ENCODE results near the gene LRPPRC. TPM values are rescaled to one million over a fixed set of nuclear protein-coding genes. Genes with fewer than 3 reads are reported as not detected.

The LRPPRC gene
- total and polyA plus RNA-seq, 10 of the 15 experiments (the other 5 are each of a cell fraction or from before 2014, with no cell fraction given) = 34.1 to 152 (median 97.0) TPM

GRCh38 chr2:43941966-43942365 is 53.8 kb downstream of the LRPPRC start:
- no peaks in the 10 kb centered on the region for H3K9me3 ChIP-seq (replicated peaks; ENCODE audit: control insufficient read depth, insufficient read depth, low read length)
- H3K27ac ChIP-seq (ENCODE audit: control insufficient read depth, insufficient read depth) = no peak overlapping the region
- H3K79me2 ChIP-seq (ENCODE audit: control insufficient read depth, insufficient read depth, low read length) = no peaks in the 10 kb centered on the region
- no peak overlapping the region for H2AFZ ChIP-seq (ENCODE audit: control insufficient read depth, low read depth, low read length)
- H3K4me3 ChIP-seq = no peak overlapping the region
- FAIRE-seq (no peak), DNase-seq (ENCODE audit: low read depth, low spot score) (no peak), ATAC-seq (no peak)
- intact Hi-C loops (cut with micrococcal nuclease; ENCODE audit: unreplicated experiment) (loop anchor here (5.0 kb wide), 1 partner anchor 35 kb away; no protein-coding TSS in a partner anchor), in situ Hi-C loops (cut with MboI) (no loop called here)
- BruUV-seq (replicated peaks) = no TSS peak
- ChIA-PET SMC1A (ENCODE audit: uncharacterized antibody, unreplicated experiment) (interaction anchor here (1.0 to 1.5 kb wide), 4 partner anchors 12 to 32 kb away, joined by 3 to 6 read pairs (median 4); no protein-coding TSS in a partner anchor), CTCF (interaction anchor here (0.7 to 2.0 kb wide), 4 partner anchors 9 to 417 kb away, joined by 3 to 7 read pairs (median 4); no protein-coding TSS in a partner anchor), RAD21 (ENCODE audit: unreplicated experiment) (no interaction called here), POLR2A (no interaction called here)
- TF ChIP-seq SPI1 (IDR thresholded peaks at IDR 0.05; ENCODE audit: borderline replicate concordance, insufficient read depth, low read depth, low read length) (no peak), NR2C1 (IDR thresholded peaks at IDR 0.05) (no peak)
- WGBS (ENCODE audit: insufficient coverage, insufficient replicate concordance, low lambda C conversion rate, missing lambda C conversion rate) = 83% methylated on average over 4 of the region's 4 CpGs
- H3K36me3 ChIP-seq (ENCODE audit: control insufficient read depth in 2 of 2, insufficient read depth in 2 of 2, low read length in 1 of 2) = peaks cover 0 to 18% of the 10 kb centered on the region in 2 experiments; a peak in 3 of 4 replicates
- no peaks in the 10 kb centered on the region for H4K20me1 ChIP-seq (ENCODE audit: control insufficient read depth, insufficient read depth)
- no peaks in the 10 kb centered on the region for H3K4me1 ChIP-seq (ENCODE audit: control insufficient read depth, insufficient read depth, low read length)
- no peak overlapping the region for H3K4me2 ChIP-seq (ENCODE audit: control insufficient read depth, insufficient read depth)
- no peak overlapping the region for H3K9ac ChIP-seq (ENCODE audit: control insufficient read depth, insufficient read depth, low read length)
- no peaks in the 10 kb centered on the region for H3K27me3 ChIP-seq (replicated peaks in 1 of 2; ENCODE audit: control insufficient read depth in 2 of 2, insufficient read depth in 2 of 2, low read length in 1 of 2)

- H3K4me3 ChIP-seq = no peak overlapping the region
- DNase-seq (ENCODE audit: low read depth, low spot score) = no peak
- SMC1A ChIA-PET (ENCODE audit: uncharacterized antibody, unreplicated experiment) = interaction anchor here (1.0 to 1.5 kb wide), 4 partner anchors 9 to 32 kb away, joined by 3 to 6 read pairs (median 4); no protein-coding TSS in a partner anchor
- H3K36me3 ChIP-seq (ENCODE audit: control insufficient read depth in 2 of 2, insufficient read depth in 2 of 2, low read length in 1 of 2) = peaks cover 0 to 17% of the 10 kb centered on the region in 2 experiments; a peak in 3 of 4 replicates
- no peaks in the 10 kb centered on the region for H3K4me1 ChIP-seq (ENCODE audit: control insufficient read depth, insufficient read depth, low read length)
- no peak for ATAC-seq
- WGBS (ENCODE audit: insufficient coverage, insufficient replicate concordance, low lambda C conversion rate, missing lambda C conversion rate) = 100% methylated on average over 3 of the region's 3 CpGs
- POLR2A ChIA-PET = interaction anchor here (0.7 kb wide), 1 partner anchor 9 kb away, joined by 3 read pairs; no protein-coding TSS in a partner anchor
- no peak overlapping the region for H2AFZ ChIP-seq (ENCODE audit: control insufficient read depth, low read depth, low read length)
- intact Hi-C loops (cut with micrococcal nuclease; ENCODE audit: unreplicated experiment) (loop anchor here (5.0 kb wide), 1 partner anchor 36 kb away; no protein-coding TSS in a partner anchor), in situ Hi-C loops (cut with MboI) (no loop called here)
- H3K9ac ChIP-seq (ENCODE audit: control insufficient read depth, insufficient read depth, low read length) = no peak overlapping the region
- FAIRE-seq = no peak
- H3K9me3 ChIP-seq (replicated peaks; ENCODE audit: control insufficient read depth, insufficient read depth, low read length) = no peaks in the 10 kb centered on the region
- H3K79me2 ChIP-seq (ENCODE audit: control insufficient read depth, insufficient read depth, low read length) = no peaks in the 10 kb centered on the region
- RAD21 ChIA-PET (ENCODE audit: unreplicated experiment) = no interaction called here
- no peaks in the 10 kb centered on the region for H3K27me3 ChIP-seq (replicated peaks in 1 of 2; ENCODE audit: control insufficient read depth in 2 of 2, insufficient read depth in 2 of 2, low read length in 1 of 2)
- no TSS peak for BruUV-seq (replicated peaks)
- H4K20me1 ChIP-seq (ENCODE audit: control insufficient read depth, insufficient read depth) = no peaks in the 10 kb centered on the region
- no peak overlapping the region for H3K4me2 ChIP-seq (ENCODE audit: control insufficient read depth, insufficient read depth)
- CTCF ChIA-PET = interaction anchor here (0.7 to 2.0 kb wide), 5 partner anchors 9 to 417 kb away, joined by 3 to 7 read pairs (median 4); no protein-coding TSS in a partner anchor
- H3K27ac ChIP-seq (ENCODE audit: control insufficient read depth, insufficient read depth) = no peak overlapping the region
- TF ChIP-seq ZBTB40 (IDR thresholded peaks at IDR 0.05; ENCODE audit: borderline replicate concordance) = no peak
- TF ChIP-seq ZZZ3 (IDR thresholded peaks at IDR 0.05; ENCODE audit: control insufficient read depth, insufficient read length, low read depth) = no peak
- no peak for TF ChIP-seq ZNF687 (IDR thresholded peaks at IDR 0.05)
- no peak for TF ChIP-seq TBL1XR1 (IDR thresholded peaks at IDR 0.05; ENCODE audit: low read depth, low read length)
- no peak for TF ChIP-seq FOXM1 (IDR thresholded peaks at IDR 0.05; ENCODE audit: low read depth, low read length)
- no peak for TF ChIP-seq POLR2A (IDR thresholded peaks at IDR 0.05; ENCODE audit: low read depth, low read length)
- no peak for TF ChIP-seq RCOR1 (conservative IDR thresholded peaks at IDR 0.05; ENCODE audit: low read depth, low read length)
These were observed 54.4 kb downstream of the LRPPRC start for GRCh38 chr2:43941359-43941758.
